CD14-positive monocyte (primary cell): ENCODE results near the gene CTSO. TPM values are rescaled to one million over a fixed set of nuclear protein-coding genes. Genes with fewer than 3 reads are reported as not detected.

Source experiments
- DNase-seq, 3 donors: peaks; one replicate each; pipeline ENCODE4 v3.0.0-alpha.2; 2011 to 2022
- H2AFZ ChIP-seq: 2 replicates; pipeline ENCODE4 v1.6.0; 2012; ENCODE audit warnings: mild to moderate bottlenecking, low read depth, low read length, inconsistent platforms; ENCODE audit not compliant: insufficient read depth, poor library complexity, severe bottlenecking
- H3K27ac ChIP-seq, 2 donors: 1 replicate in 1 of 2; 2 replicates in 1 of 2; pipeline ENCODE4 v1.5.1; 2012 to 2013; ENCODE audit warnings: low read length in 2 of 2, control low read depth in 1 of 2, inconsistent platforms in 1 of 2, low read depth in 1 of 2, mild to moderate bottlenecking in 1 of 2
- H3K27me3 ChIP-seq, 2 donors: one replicate each; pipeline versions ENCODE4 v1.6.0 to v1.6.1; 2011 to 2013; ENCODE audit warnings: low read length in 2 of 2; ENCODE audit not compliant: control insufficient read depth in 2 of 2, insufficient read depth in 2 of 2
- H3K36me3 ChIP-seq, 2 donors: replicated peaks in 1 of 2; 1 replicate in 1 of 2; 2 replicates in 1 of 2; pipeline versions ENCODE4 v1.5.1 to v1.6.1; 2012 to 2013; ENCODE audit warnings: low read length in 2 of 2, control low read depth in 1 of 2, inconsistent platforms in 1 of 2, mild to moderate bottlenecking in 1 of 2; ENCODE audit not compliant: insufficient read depth in 2 of 2, control insufficient read depth in 1 of 2
- H3K4me1 ChIP-seq, 2 donors: 1 replicate in 1 of 2; 2 replicates in 1 of 2; pipeline versions ENCODE4 v1.5.1 to v1.6.1; 2012 to 2013; ENCODE audit warnings: low read length in 2 of 2, control low read depth in 1 of 2, inconsistent platforms in 1 of 2, mild to moderate bottlenecking in 1 of 2, moderate library complexity in 1 of 2; ENCODE audit not compliant: insufficient read depth in 2 of 2, control insufficient read depth in 1 of 2
- H3K4me2 ChIP-seq: replicated peaks from 2 replicates; pipeline ENCODE3; 2012; ENCODE audit warnings: low read length, moderate library complexity, mild to moderate bottlenecking; ENCODE audit not compliant: poor library complexity, severe bottlenecking; ENCODE audit errors: extremely low read depth
- H3K4me3 ChIP-seq, 3 experiments: fragments of 200-600 bp in 1 of 3; sonication (generic) in 1 of 3; replicated peaks in 1 of 3; 1 replicate in 2 of 3; 2 replicates in 1 of 3; pipeline ENCODE4 v1.5.1; 2011 to 2013; ENCODE audit warnings: low read length in 3 of 3, mild to moderate bottlenecking in 3 of 3, control low read depth in 2 of 3, low read depth in 2 of 3, inconsistent platforms in 1 of 3, moderate library complexity in 1 of 3
- H3K79me2 ChIP-seq: 2 replicates; pipeline ENCODE4 v1.6.0; 2012; ENCODE audit warnings: mild to moderate bottlenecking, control low read depth, inconsistent platforms, low read length, moderate library complexity; ENCODE audit not compliant: insufficient read depth
- H3K9ac ChIP-seq: 2 replicates; pipeline ENCODE4 v1.6.0; 2017; ENCODE audit warnings: low read length, mild to moderate bottlenecking; ENCODE audit not compliant: insufficient read depth, poor library complexity, severe bottlenecking
- H3K9me3 ChIP-seq, 2 donors: replicated peaks in 1 of 2; 1 replicate in 1 of 2; 2 replicates in 1 of 2; pipeline versions ENCODE4 v1.5.1 to v1.6.1; 2012 to 2013; ENCODE audit warnings: low read length in 2 of 2, control low read depth in 1 of 2; ENCODE audit not compliant: control insufficient read depth in 1 of 2, insufficient read depth in 1 of 2
- H4K20me1 ChIP-seq: 2 replicates; pipeline ENCODE4 v1.6.0; 2012; ENCODE audit warnings: mild to moderate bottlenecking, low read length, control low read depth, moderate library complexity; ENCODE audit not compliant: insufficient read depth
- H3K27ac Mint-ChIP-seq, 7 donors: one replicate each; pipeline ENCODE4 v1.8.0; 2020; ENCODE audit warnings: mild to moderate bottlenecking in 7 of 7, mixed read lengths in 7 of 7, moderate library complexity in 6 of 7, inconsistent platforms in 2 of 7
- H3K27me3 Mint-ChIP-seq, 3 donors: one replicate each; pipeline ENCODE4 v1.8.0; 2021 to 2022; ENCODE audit warnings: low read depth in 3 of 3, mild to moderate bottlenecking in 3 of 3, mixed read lengths in 3 of 3, moderate library complexity in 3 of 3, inconsistent platforms in 1 of 3
- H3K36me3 Mint-ChIP-seq, 2 donors: one replicate each; pipeline ENCODE4 v1.8.0; 2020; ENCODE audit warnings: mixed read lengths in 2 of 2, inconsistent platforms in 1 of 2, mild to moderate bottlenecking in 1 of 2
- H3K4me1 Mint-ChIP-seq: one replicate; pipeline ENCODE4 v1.8.0; 2020; ENCODE audit warnings: mild to moderate bottlenecking, mixed read lengths
- H3K4me3 Mint-ChIP-seq, 2 donors: one replicate each; pipeline ENCODE4 v1.8.0; 2020; ENCODE audit warnings: mild to moderate bottlenecking in 2 of 2, mixed read lengths in 2 of 2, moderate library complexity in 1 of 2
- H3K9me3 Mint-ChIP-seq, 7 donors: one replicate each; pipeline ENCODE4 v1.8.0; 2020 to 2022; ENCODE audit warnings: mixed read lengths in 7 of 7, mild to moderate bottlenecking in 6 of 7, moderate library complexity in 6 of 7, inconsistent platforms in 2 of 7
- WGBS: methylation state at CpG from one replicate; pipeline ENCODE4 v1.1.5; 2013; ENCODE audit warnings: missing lambda C conversion rate; ENCODE audit not compliant: insufficient coverage; 5-methylcytosine and 5-hydroxymethylcytosine counted together
- intact Hi-C, 2 donors: fragments of 100-400 bp; cut with micrococcal nuclease; formaldehyde crosslinking; loops; one replicate each; pipeline versions ENCODE4 v1.15.0 to v1.15.1; 2023
- polyA plus RNA-seq, 3 donors: library from polyadenylated mRNA; depleted of rRNA in 1 of 3; unstranded in 2 of 3; stranded (reverse) in 1 of 3; fragments of 300-500 nt in 2 of 3; fragments of >200 nt in 1 of 3; fragmentation: Illumina TruSeq in 2 of 3; gene quantifications; 1 replicate in 2 of 3; 2 replicates in 1 of 3; pipeline ENCODE4 v1.2.3, GENCODE V29; 2012 to 2021
- TF ChIP-seq, protein P1 (sequence below): fragments of 200-600 bp; IDR thresholded peaks from one replicate; pipeline ENCODE4 v1.8.0; 2022; ENCODE audit warnings: antibody characterized with exemption, mild to moderate bottlenecking

The CTSO gene
- polyA plus RNA-seq, 3 donors: 18.6 to 49.1 (median 44.7) TPM

DNA sequence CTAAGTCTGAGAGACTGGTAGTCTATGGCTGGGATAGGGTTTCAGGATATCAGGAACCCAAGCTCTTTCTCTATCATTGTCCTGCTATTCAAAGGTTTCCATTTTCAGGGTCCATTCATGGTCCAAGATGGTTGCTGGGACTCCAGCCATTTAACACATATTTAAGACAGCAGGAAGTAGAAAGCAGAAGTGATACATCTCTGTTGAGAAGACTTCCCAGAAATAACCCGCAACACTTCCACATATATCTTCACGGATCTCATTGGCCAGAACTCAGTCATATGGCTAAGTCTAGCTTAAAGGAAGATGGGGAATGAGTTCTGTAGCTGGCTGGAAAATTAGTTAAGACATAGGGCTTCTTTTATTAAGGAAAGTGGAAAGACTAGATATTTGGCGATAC is 23.8 kb downstream of the CTSO start:
- DNase-seq: peak in 2 of 3 donors; percentile 13 to 21
- H4K20me1 ChIP-seq: no peaks in the 10 kb centered on the region
- H2AFZ ChIP-seq: no peak overlapping the region
- TF ChIP-seq, protein P1, sequence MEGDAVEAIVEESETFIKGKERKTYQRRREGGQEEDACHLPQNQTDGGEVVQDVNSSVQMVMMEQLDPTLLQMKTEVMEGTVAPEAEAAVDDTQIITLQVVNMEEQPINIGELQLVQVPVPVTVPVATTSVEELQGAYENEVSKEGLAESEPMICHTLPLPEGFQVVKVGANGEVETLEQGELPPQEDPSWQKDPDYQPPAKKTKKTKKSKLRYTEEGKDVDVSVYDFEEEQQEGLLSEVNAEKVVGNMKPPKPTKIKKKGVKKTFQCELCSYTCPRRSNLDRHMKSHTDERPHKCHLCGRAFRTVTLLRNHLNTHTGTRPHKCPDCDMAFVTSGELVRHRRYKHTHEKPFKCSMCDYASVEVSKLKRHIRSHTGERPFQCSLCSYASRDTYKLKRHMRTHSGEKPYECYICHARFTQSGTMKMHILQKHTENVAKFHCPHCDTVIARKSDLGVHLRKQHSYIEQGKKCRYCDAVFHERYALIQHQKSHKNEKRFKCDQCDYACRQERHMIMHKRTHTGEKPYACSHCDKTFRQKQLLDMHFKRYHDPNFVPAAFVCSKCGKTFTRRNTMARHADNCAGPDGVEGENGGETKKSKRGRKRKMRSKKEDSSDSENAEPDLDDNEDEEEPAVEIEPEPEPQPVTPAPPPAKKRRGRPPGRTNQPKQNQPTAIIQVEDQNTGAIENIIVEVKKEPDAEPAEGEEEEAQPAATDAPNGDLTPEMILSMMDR: no peak
- Mint-ChIP-seq H3K4me3 (no peak overlapping the region), H3K27ac (no peak overlapping the region), H3K36me3 (peaks cover 20 to 34% of the 10 kb centered on the region in 2 donors), H3K9me3 (peaks cover 16 to 27% (median 20%) of the 10 kb centered on the region in 7 donors), H3K4me1 (peaks cover 2% of the 10 kb centered on the region), H3K27me3 (no peaks in the 10 kb centered on the region)
- no CpG with 5 or more reads among the region's 3 CpGs for WGBS
- no peak overlapping the region for H3K4me3 ChIP-seq
- H3K9me3 ChIP-seq: peaks cover 7 to 13% of the 10 kb centered on the region in 2 donors
- H3K4me1 ChIP-seq: no peaks in the 10 kb centered on the region
- no peak overlapping the region for H3K4me2 ChIP-seq
- H3K36me3 ChIP-seq: peaks cover 6 to 33% of the 10 kb centered on the region in 2 donors
- no peaks in the 10 kb centered on the region for H3K27me3 ChIP-seq
- no peak overlapping the region for H3K27ac ChIP-seq
- no peaks in the 10 kb centered on the region for H3K79me2 ChIP-seq
- intact Hi-C loops: no loop called here
- H3K9ac ChIP-seq: no peak overlapping the region

DNA sequence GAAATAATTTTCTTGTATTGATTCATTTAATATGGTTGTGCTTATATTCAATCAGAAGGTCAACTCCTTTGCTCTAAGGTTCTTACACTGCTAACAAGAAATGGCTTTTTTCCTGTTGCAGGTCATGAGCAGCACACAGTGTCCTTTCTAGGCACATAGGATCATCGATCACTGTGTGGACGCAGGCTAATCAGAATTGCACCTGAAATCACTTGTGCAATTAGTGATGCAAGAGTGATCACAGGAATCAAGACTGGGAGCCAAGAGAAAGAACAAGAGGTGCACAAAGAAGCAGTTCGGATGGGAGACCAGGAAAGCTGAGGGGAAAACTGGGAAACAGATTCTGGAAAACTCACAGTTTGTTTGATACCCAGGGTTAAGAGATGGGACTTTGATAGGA is 29.0 kb downstream of the CTSO start:
- H3K27me3 Mint-ChIP-seq: peaks cover 0 to 2% (median 1%) of the 10 kb centered on the region in 3 donors
- Histone ChIP-seq H2AFZ (no peak overlapping the region), H3K9me3 (peaks cover 7% of the 10 kb centered on the region in 2 donors), H3K4me1 (no peaks in the 10 kb centered on the region), H3K27ac (no peak overlapping the region), H3K79me2 (no peaks in the 10 kb centered on the region), H4K20me1 (no peaks in the 10 kb centered on the region), H3K4me3 (no peak overlapping the region), H3K27me3 (no peaks in the 10 kb centered on the region), H3K9ac (no peak overlapping the region), H3K36me3 (peaks cover 6 to 29% of the 10 kb centered on the region in 2 donors), H3K4me2 (no peak overlapping the region)
- peaks cover 26 to 33% of the 10 kb centered on the region in 2 donors for H3K36me3 Mint-ChIP-seq
- no peaks in the 10 kb centered on the region for H3K4me1 Mint-ChIP-seq
- H3K27ac Mint-ChIP-seq: no peak overlapping the region
- DNase-seq: no peak
- intact Hi-C loops: no loop called here
- TF ChIP-seq, protein P1: no peak
- H3K4me3 Mint-ChIP-seq: no peak overlapping the region
- 81% methylated on average over 3 of the region's 3 CpGs for WGBS
- H3K9me3 Mint-ChIP-seq: peaks cover 2 to 9% (median 9%) of the 10 kb centered on the region in 7 donors
